ENCODE measurements around the gene PLEKHN1.
"Not testable (repeated sequence)": the region's sequence is repeated elsewhere in the genome, so short reads cannot be mapped to it uniquely, and the experiment has no call there.

PLEKHN1 gene

DNA sequence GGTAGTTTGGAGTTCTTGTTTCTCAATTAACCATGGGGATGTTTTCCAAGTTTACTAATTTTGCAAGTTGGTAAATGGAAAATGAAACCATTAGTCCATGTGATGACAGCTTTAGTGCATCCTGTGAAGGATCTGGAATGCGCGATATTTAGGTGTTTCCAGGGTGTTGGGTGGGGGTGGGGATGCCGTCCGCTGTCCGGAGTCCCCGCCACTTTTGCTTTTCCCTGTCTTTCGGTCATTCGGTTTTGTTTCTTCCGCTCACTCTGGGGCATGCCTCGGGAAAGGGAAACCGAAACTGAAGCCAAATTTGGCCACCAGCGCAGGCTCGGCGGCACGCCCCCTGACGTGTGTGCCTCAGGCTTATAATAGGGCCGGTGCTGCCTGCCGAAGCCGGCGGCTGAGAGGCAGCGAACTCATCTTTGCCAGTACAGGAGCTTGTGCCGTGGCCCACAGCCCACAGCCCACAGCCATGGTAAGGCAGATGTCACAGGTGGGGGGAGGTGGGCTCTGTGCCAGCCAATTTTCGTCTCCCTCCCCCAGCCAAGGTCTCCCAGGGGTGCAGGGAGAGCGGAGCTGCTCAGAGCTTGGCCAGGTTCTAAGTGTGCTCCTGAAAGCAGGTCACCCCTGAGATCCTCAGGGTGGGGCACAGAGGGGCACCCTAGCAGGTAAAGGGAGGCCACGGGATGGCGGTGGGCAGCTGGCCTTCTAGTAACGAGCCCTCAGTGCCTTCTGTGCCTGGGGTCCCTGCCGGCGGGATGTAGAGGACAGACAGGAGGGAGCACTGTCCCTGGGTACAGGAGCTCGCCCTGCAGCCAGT lies 47.0 kb downstream of the PLEKHN1 start, which contains the start of gene ISG15:
ISG15 (plus strand) TSS at position 393 of the 817 bp plus-strand sequence; CDS start at position 470, 77 bp downstream.
- Histone ChIP-seq H3K27me3 (ENCODE audit: low read depth, low read length) (no peaks in the 10 kb centered on the region), H3K4me2 (ENCODE audit: low read length) (peak within 1 kb of the TSS; percentile 91), H2AFZ (ENCODE audit: low read depth, low read length) (peak within 1 kb of the TSS; percentile 98), H3K9ac (ENCODE audit: low read length) (peak within 1 kb of the TSS; percentile 80), H3K9me3 (ENCODE audit: insufficient read depth, low read length) (no peaks in the 10 kb centered on the region), H3K4me1 (ENCODE audit: low read length) (peaks cover 12% of the 10 kb centered on the region; the same call in 1 of the 2 replicates), H3K27ac (ENCODE audit: low read length) (peak within 1 kb of the TSS; percentile 55), H4K20me1 (ENCODE audit: insufficient read depth, low read length) (no peaks in the 10 kb centered on the region), H3K4me3 (ENCODE audit: low read length) (peak within 1 kb of the TSS; percentile 92), H3K79me2 (ENCODE audit: low read length) (no peaks in the 10 kb centered on the region), H3K36me3 (replicated peaks; ENCODE audit: low read depth, low read length) (no peaks in the 10 kb centered on the region)
- no peak for TF ChIP-seq EZH2phosphoT487 (IDR thresholded peaks at IDR 0.05; ENCODE audit: low read depth)
- TF ChIP-seq, protein P1, sequence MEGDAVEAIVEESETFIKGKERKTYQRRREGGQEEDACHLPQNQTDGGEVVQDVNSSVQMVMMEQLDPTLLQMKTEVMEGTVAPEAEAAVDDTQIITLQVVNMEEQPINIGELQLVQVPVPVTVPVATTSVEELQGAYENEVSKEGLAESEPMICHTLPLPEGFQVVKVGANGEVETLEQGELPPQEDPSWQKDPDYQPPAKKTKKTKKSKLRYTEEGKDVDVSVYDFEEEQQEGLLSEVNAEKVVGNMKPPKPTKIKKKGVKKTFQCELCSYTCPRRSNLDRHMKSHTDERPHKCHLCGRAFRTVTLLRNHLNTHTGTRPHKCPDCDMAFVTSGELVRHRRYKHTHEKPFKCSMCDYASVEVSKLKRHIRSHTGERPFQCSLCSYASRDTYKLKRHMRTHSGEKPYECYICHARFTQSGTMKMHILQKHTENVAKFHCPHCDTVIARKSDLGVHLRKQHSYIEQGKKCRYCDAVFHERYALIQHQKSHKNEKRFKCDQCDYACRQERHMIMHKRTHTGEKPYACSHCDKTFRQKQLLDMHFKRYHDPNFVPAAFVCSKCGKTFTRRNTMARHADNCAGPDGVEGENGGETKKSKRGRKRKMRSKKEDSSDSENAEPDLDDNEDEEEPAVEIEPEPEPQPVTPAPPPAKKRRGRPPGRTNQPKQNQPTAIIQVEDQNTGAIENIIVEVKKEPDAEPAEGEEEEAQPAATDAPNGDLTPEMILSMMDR (IDR thresholded peaks at IDR 0.05; ENCODE audit: low read depth, low read length) = no peak

GRCh38 chr1:1013922-1014648 lies 47.8 kb downstream of the PLEKHN1 start:
- Histone ChIP-seq H3K4me2 (ENCODE audit: low read length) (peak overlapping the region; percentile 91), H3K4me1 (ENCODE audit: low read length) (peaks cover 12% of the 10 kb centered on the region; the same call in 1 of the 2 replicates), H3K9me3 (ENCODE audit: insufficient read depth, low read length) (no peaks in the 10 kb centered on the region), H4K20me1 (ENCODE audit: insufficient read depth, low read length) (no peaks in the 10 kb centered on the region), H3K27me3 (ENCODE audit: low read depth, low read length) (no peaks in the 10 kb centered on the region), H3K9ac (ENCODE audit: low read length) (peak overlapping the region; percentile 80; the same call in 1 of the 2 replicates), H2AFZ (ENCODE audit: low read depth, low read length) (no peak overlapping the region; the same call in 1 of the 2 replicates), H3K79me2 (ENCODE audit: low read length) (no peaks in the 10 kb centered on the region), H3K27ac (ENCODE audit: low read length) (no peak overlapping the region), H3K36me3 (replicated peaks; ENCODE audit: low read depth, low read length) (no peaks in the 10 kb centered on the region), H3K4me3 (ENCODE audit: low read length) (peak overlapping the region; percentile 92)
- no peak for TF ChIP-seq EZH2phosphoT487 (IDR thresholded peaks at IDR 0.05; ENCODE audit: low read depth)
- TF ChIP-seq, protein P1 (IDR thresholded peaks at IDR 0.05; ENCODE audit: low read depth, low read length) = no peak

- Histone ChIP-seq H3K9me3 (ENCODE audit: insufficient read depth, low read length) (no peaks in the 10 kb centered on the region), H3K27me3 (ENCODE audit: low read depth, low read length) (no peaks in the 10 kb centered on the region), H3K4me1 (ENCODE audit: low read length) (peaks cover 12% of the 10 kb centered on the region; the same call in 1 of the 2 replicates), H3K79me2 (ENCODE audit: low read length) (no peaks in the 10 kb centered on the region), H3K9ac (ENCODE audit: low read length) (no peak overlapping the region), H3K4me3 (ENCODE audit: low read length) (no peak overlapping the region), H3K27ac (ENCODE audit: low read length) (no peak overlapping the region), H3K36me3 (replicated peaks; ENCODE audit: low read depth, low read length) (no peaks in the 10 kb centered on the region), H3K4me2 (ENCODE audit: low read length) (no peak overlapping the region), H4K20me1 (ENCODE audit: insufficient read depth, low read length) (no peaks in the 10 kb centered on the region), H2AFZ (ENCODE audit: low read depth, low read length) (no peak overlapping the region)
- TF ChIP-seq EZH2phosphoT487 (IDR thresholded peaks at IDR 0.05; ENCODE audit: low read depth) = no peak
- TF ChIP-seq, protein P1 (IDR thresholded peaks at IDR 0.05; ENCODE audit: low read depth, low read length) = peak; percentile 54
These were observed 48.8 kb downstream of the PLEKHN1 start for GRCh38 chr1:1014799-1015681.

GRCh38 chr1:1017397-1018320 lies 51.4 kb downstream of the PLEKHN1 start:
- not testable (repeated sequence) for H3K4me2 ChIP-seq (ENCODE audit: low read length); H3K9ac ChIP-seq (ENCODE audit: low read length); H3K4me3 ChIP-seq (ENCODE audit: low read length); H3K36me3 ChIP-seq (replicated peaks; ENCODE audit: low read depth, low read length); H3K79me2 ChIP-seq (ENCODE audit: low read length); H4K20me1 ChIP-seq (ENCODE audit: insufficient read depth, low read length); H3K27ac ChIP-seq (ENCODE audit: low read length); H2AFZ ChIP-seq (ENCODE audit: low read depth, low read length); H3K9me3 ChIP-seq (ENCODE audit: insufficient read depth, low read length)
- H3K27me3 ChIP-seq (ENCODE audit: low read depth, low read length) = peaks cover 13% of the 10 kb centered on the region
- H3K4me1 ChIP-seq (ENCODE audit: low read length) = peaks cover 16% of the 10 kb centered on the region; the same call in 1 of the 2 replicates

DNA sequence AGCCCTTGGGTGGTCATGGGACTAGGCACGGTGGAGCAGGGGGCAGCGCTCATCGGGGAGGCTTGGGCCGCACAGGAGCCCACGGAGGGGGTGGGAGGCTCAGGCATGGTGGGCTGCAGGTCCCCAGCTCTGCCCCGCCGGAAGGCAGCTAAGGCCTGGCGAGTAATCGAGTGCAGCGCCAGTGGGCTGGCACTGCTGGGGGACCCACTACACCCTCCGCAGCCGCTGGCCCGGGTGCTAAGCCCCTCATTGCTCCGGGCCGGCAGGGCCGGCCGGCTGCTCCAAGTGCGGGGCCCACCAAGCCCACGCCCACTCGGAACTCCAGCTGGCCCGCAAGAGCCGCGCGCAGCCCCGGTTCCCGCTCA lies 52.0 kb downstream of the PLEKHN1 start:
- peaks cover 13% of the 10 kb centered on the region for H3K27me3 ChIP-seq (ENCODE audit: low read depth, low read length)
- H2AFZ ChIP-seq (ENCODE audit: low read depth, low read length); H3K79me2 ChIP-seq (ENCODE audit: low read length); H3K4me3 ChIP-seq (ENCODE audit: low read length); H3K9ac ChIP-seq (ENCODE audit: low read length); H3K36me3 ChIP-seq (replicated peaks; ENCODE audit: low read depth, low read length); H3K27ac ChIP-seq (ENCODE audit: low read length); H3K9me3 ChIP-seq (ENCODE audit: insufficient read depth, low read length); H4K20me1 ChIP-seq (ENCODE audit: insufficient read depth, low read length); H3K4me2 ChIP-seq (ENCODE audit: low read length): not testable (repeated sequence)
- peaks cover 12% of the 10 kb centered on the region; the same call in 1 of the 2 replicates for H3K4me1 ChIP-seq (ENCODE audit: low read length)

Measured in OCI-LY3 (cell line).